Non-pigmented ciliary epithelial cell (primary cell): ENCODE measurements around the gene PUSL1.

ENCODE experiments used
- DNase-seq: peaks from one replicate; pipeline ENCODE4 v3.0.0-alpha.2; 2010; ENCODE audit warnings: low read depth

The PUSL1 gene

GRCh38 chr1:1295154-1295923, 13.1 kb upstream of the PUSL1 start:
- no peak for DNase-seq

- no peak for DNase-seq
Observed at GRCh38 chr1:1296070-1297061, 12.0 kb upstream of the PUSL1 start.

- DNase-seq: no peak
Observed at GRCh38 chr1:1297802-1298424, 10.5 kb upstream of the PUSL1 start.

- DNase-seq: no peak
Observed at GRCh38 chr1:1298861-1299685, 9.3 kb upstream of the PUSL1 start.

- DNase-seq: no peak
Observed at GRCh38 chr1:1299686-1300351, 8.6 kb upstream of the PUSL1 start.

GRCh38 chr1:1300352-1300739, 8.1 kb upstream of the PUSL1 start:
- no peak for DNase-seq

- no peak for DNase-seq
Observed at GRCh38 chr1:1302006-1302430, 6.4 kb upstream of the PUSL1 start.

- DNase-seq: no peak
Observed at GRCh38 chr1:1302951-1303509, 5.4 kb upstream of the PUSL1 start.

- no peak for DNase-seq
Observed at GRCh38 chr1:1303736-1304135, 4.7 kb upstream of the PUSL1 start.

GRCh38 chr1:1304331-1305299, 3.8 kb upstream of the PUSL1 start:
- peak; percentile 27 for DNase-seq

GRCh38 chr1:1305300-1306069, 2.9 kb upstream of the PUSL1 start:
- peak; percentile 13 for DNase-seq

GRCh38 chr1:1306070-1306660, 2.2 kb upstream of the PUSL1 start:
- DNase-seq: no peak

GRCh38 chr1:1306661-1307260, 1.6 kb upstream of the PUSL1 start:
- DNase-seq: no peak

GRCh38 chr1:1307261-1307922, 1.0 kb upstream of the PUSL1 start:
- no peak for DNase-seq

- DNase-seq: no peak
Observed at GRCh38 chr1:1308756-1309250, 406 bp downstream of the PUSL1 start.

- DNase-seq: no peak
Observed at GRCh38 chr1:1309251-1310108, 1.1 kb downstream of the PUSL1 start.

- DNase-seq: no peak
Observed at GRCh38 chr1:1310109-1310385, 1.6 kb downstream of the PUSL1 start.
